ENCODE results near the gene MLST8. TPM values are rescaled to one million over a fixed set of nuclear protein-coding genes. Genes with fewer than 3 reads are reported as not detected.
A peak's percentile ranks its signal among the peaks of the same experiment; 100 is the strongest.

MLST8 gene
- total RNA-seq, 1 experiment from 2014 or later: 58.7 TPM

GRCh38 chr16:2226918-2227317 lies 21.7 kb downstream of the MLST8 start:
- intact Hi-C loops (cut with micrococcal nuclease): no loop called here
- Histone ChIP-seq H3K4me1 (ENCODE audit: control insufficient read depth in 1 of 2, insufficient read depth in 2 of 2, low read length in 2 of 2) (peaks cover 25 to 30% of the 10 kb centered on the region in 2 experiments), H3K4me3 (replicated peaks in 1 of 2; ENCODE audit: low read depth in 1 of 2, low read length in 2 of 2) (no peak overlapping the region), H3K9ac (ENCODE audit: low read length) (no peak overlapping the region), H3K27ac (ENCODE audit: low read depth, low read length) (peak overlapping the region; percentile 97; the same call in 1 of the 2 replicates), H4K20me1 (ENCODE audit: insufficient read depth) (no peaks in the 10 kb centered on the region; the same call in 1 of the 2 replicates), H3K36me3 (ENCODE audit: control insufficient read depth in 1 of 2, insufficient read depth in 2 of 2, low read length in 2 of 2) (peaks cover 9 to 16% of the 10 kb centered on the region in 2 experiments; a peak in 3 of 4 replicates), H2AFZ (ENCODE audit: low read depth, low read length, poor library complexity, severe bottlenecking) (no peak overlapping the region), H3K9me2 (ENCODE audit: insufficient read depth) (no peaks in the 10 kb centered on the region), H3K27me3 (ENCODE audit: insufficient read depth, low read length) (no peaks in the 10 kb centered on the region), H3K9me3 (ENCODE audit: control insufficient read depth in 1 of 2, insufficient read depth in 1 of 2, low read depth in 1 of 2, low read length in 2 of 2) (no peaks in the 10 kb centered on the region), H3K79me2 (ENCODE audit: insufficient read depth, low read length) (peaks cover 63% of the 10 kb centered on the region), H3K4me2 (ENCODE audit: low read length) (peak overlapping the region; percentile 75)
- ChIA-PET POLR2A (interaction anchor here (1.1 to 1.4 kb wide), 3 partner anchors 12 to 32 kb away, joined by 4 to 6 read pairs (median 5); partner anchors contain the start of gene ECI1), RAD21 (ENCODE audit: low non-redundant PET in 1 of 2, low total read pairs in 2 of 2, uncharacterized antibody in 2 of 2, unreplicated experiment in 2 of 2) (interaction anchor here in 1 of 2 experiments (0.6 to 1.1 kb wide), 2 partner anchors 31 to 32 kb away, joined by 3 read pairs; no protein-coding TSS in a partner anchor), CTCF (no interaction called here)
- ATAC-seq (no peak), DNase-seq (ENCODE audit: low read depth, low spot score) (no peak)
- TF ChIP-seq POLR2A (IDR thresholded peaks at IDR 0.05; ENCODE audit: borderline replicate concordance, extremely low read depth, insufficient read depth, insufficient read length): no peak
- TF ChIP-seq ZBTB33 (IDR thresholded peaks at IDR 0.05; ENCODE audit: extremely low read depth, insufficient replicate concordance, low read length): no peak
- no peak for TF ChIP-seq CBX3 (IDR thresholded peaks at IDR 0.05; ENCODE audit: low read depth)
- no peak for TF ChIP-seq RAD21 (IDR thresholded peaks at IDR 0.05; ENCODE audit: low read depth)
- no peak for TF ChIP-seq JUND (IDR thresholded peaks at IDR 0.05)
- no peak for TF ChIP-seq ATF3 (IDR thresholded peaks at IDR 0.05)
- no peak for TF ChIP-seq MAX (IDR thresholded peaks at IDR 0.05)
- no peak for TF ChIP-seq CTCF (IDR thresholded peaks at IDR 0.05 in 2 of 3, conservative IDR thresholded peaks at IDR 0.05 in 1 of 3; ENCODE audit: borderline replicate concordance in 1 of 3, insufficient read depth in 1 of 3, low read depth in 2 of 3, low read length in 2 of 3)
- TF ChIP-seq YY1 (IDR thresholded peaks at IDR 0.05; ENCODE audit: extremely low read depth, insufficient replicate concordance, low read depth, low read length): no peak
- TF ChIP-seq SRF (IDR thresholded peaks at IDR 0.05; ENCODE audit: low read depth): no peak
- TF ChIP-seq EZH2 (IDR thresholded peaks at IDR 0.05): no peak
- BruUV-seq (replicated peaks): no TSS peak
